ENCODE data around the gene SH3BGRL2. TPM values are rescaled to one million over a fixed set of nuclear protein-coding genes. Genes with fewer than 3 reads are reported as not detected.

Gene SH3BGRL2
- total and polyA plus RNA-seq, 2 of the 8 experiments (the other 6 are each of a cell fraction or from before 2014, with no cell fraction given): 6.0 to 20.3 TPM

DNA sequence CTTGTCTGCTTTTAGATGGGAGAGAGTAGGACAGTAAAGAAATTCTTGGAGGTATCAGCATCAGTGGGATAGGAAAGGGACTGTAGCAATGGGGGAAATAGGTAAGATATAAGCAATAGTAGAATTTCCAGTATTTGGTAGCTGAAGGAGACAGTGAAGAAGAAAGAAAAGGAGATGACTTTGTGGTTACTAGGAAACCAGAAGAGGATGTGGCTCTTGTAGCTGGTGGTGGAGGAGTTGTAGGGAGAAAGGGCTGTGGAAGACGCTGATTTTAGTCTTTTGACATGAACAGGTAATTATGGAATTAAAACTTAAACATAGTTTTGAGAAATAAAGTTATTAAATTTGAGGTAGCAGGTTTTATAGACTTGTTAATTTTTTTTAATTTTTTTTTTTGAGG is 26.1 kb downstream of the SH3BGRL2 start:
- no peak overlapping the region for H3K18ac ChIP-seq (ENCODE audit: extremely low read depth, low read length)
- H3K4ac ChIP-seq (replicated peaks; ENCODE audit: insufficient read length, low read depth, low read length): no peak overlapping the region
- no peaks in the 10 kb centered on the region for H3K79me1 ChIP-seq (ENCODE audit: low read depth, low read length)
- no peak overlapping the region for H2BK5ac ChIP-seq (ENCODE audit: low read depth, low read length)
- H3K9ac ChIP-seq (replicated peaks in 1 of 4; ENCODE audit: extremely low read depth in 1 of 4, low read depth in 3 of 4, low read length in 3 of 4): no peak overlapping the region
- no peaks in the 10 kb centered on the region for H3K36me3 ChIP-seq (ENCODE audit: control insufficient read depth in 2 of 4, insufficient read depth in 4 of 4, low read length in 3 of 4)
- H3K4me3 ChIP-seq (ENCODE audit: extremely low read depth in 1 of 4, insufficient read depth in 2 of 4, low read depth in 3 of 4, low read length in 4 of 4): no peak overlapping the region
- no peak overlapping the region for H2BK15ac ChIP-seq (ENCODE audit: low read length)
- H3K27ac ChIP-seq (ENCODE audit: low read depth, low read length): no peak overlapping the region
- no peak overlapping the region for H3K23ac ChIP-seq (ENCODE audit: insufficient read length)
- no peak overlapping the region for H3K56ac ChIP-seq (replicated peaks; ENCODE audit: insufficient read length, low read depth, low read length)
- H4K8ac ChIP-seq (ENCODE audit: extremely low read depth, insufficient read depth, low read length): no peak overlapping the region
- no peaks in the 10 kb centered on the region for H3K9me3 ChIP-seq (ENCODE audit: insufficient read depth in 2 of 2, low read depth in 1 of 2, low read length in 1 of 2)
- H2AFZ ChIP-seq (ENCODE audit: low read length): no peak overlapping the region
- H3K4me1 ChIP-seq (replicated peaks in 1 of 4; ENCODE audit: control insufficient read depth in 3 of 4, insufficient read depth in 4 of 4, low read length in 3 of 4): no peaks in the 10 kb centered on the region
- H2AK5ac ChIP-seq (ENCODE audit: low read depth, low read length): no peak overlapping the region
- POLR2A ChIA-PET (ENCODE audit: partially characterized antibody): no interaction called here
- no peak overlapping the region for H2BK120ac ChIP-seq (replicated peaks; ENCODE audit: low read depth, low read length)
- H2BK12ac ChIP-seq (ENCODE audit: low read depth, low read length): no peak overlapping the region
- no peak overlapping the region for H3K4me2 ChIP-seq (ENCODE audit: insufficient read depth in 1 of 2, low read depth in 2 of 2, low read length in 2 of 2)
- H4K5ac ChIP-seq (ENCODE audit: insufficient read length, low read depth, low read length): no peak overlapping the region
- no peaks in the 10 kb centered on the region for H4K20me1 ChIP-seq (replicated peaks in 1 of 2; ENCODE audit: control insufficient read depth in 1 of 2, insufficient read depth in 2 of 2, low read length in 2 of 2)
- H3K79me2 ChIP-seq (ENCODE audit: control insufficient read depth in 1 of 2, insufficient read depth in 2 of 2, low read length in 2 of 2): no peaks in the 10 kb centered on the region
- H2BK20ac ChIP-seq (ENCODE audit: low read length): no peak overlapping the region
- CTCF ChIA-PET (ENCODE audit: partially characterized antibody): no interaction called here
- H3K14ac ChIP-seq (ENCODE audit: insufficient read length): no peak overlapping the region
- FAIRE-seq (no peak), DNase-seq (ENCODE audit: low read depth in 1 of 2, low spot score in 2 of 2) (no peak)
- no peaks in the 10 kb centered on the region for H3K23me2 ChIP-seq (ENCODE audit: low read depth, low read length)
- no peaks in the 10 kb centered on the region for H3K27me3 ChIP-seq (replicated peaks in 1 of 4; ENCODE audit: control insufficient read depth in 3 of 4, extremely low read depth in 1 of 4, insufficient read depth in 3 of 4, low read length in 3 of 4)
- no peak overlapping the region for H4K91ac ChIP-seq (replicated peaks; ENCODE audit: insufficient read length, low read length)
- 94% methylated on average over 1 of the region's 1 CpG; no CpG with 5 or more reads in 1 of the 2 experiments for WGBS, 2 experiments (ENCODE audit: extremely low coverage in 1 of 2, insufficient coverage in 1 of 2, insufficient read length in 1 of 2, insufficient replicate concordance in 2 of 2, low coverage in 1 of 2, low lambda C conversion rate in 2 of 2, missing lambda C conversion rate in 1 of 2)
- TF ChIP-seq BCL11A (IDR thresholded peaks at IDR 0.05; ENCODE audit: low read depth in 2 of 2, low read length in 2 of 2) (no peak), KDM5A (IDR thresholded peaks at IDR 0.05; ENCODE audit: low read length) (no peak), CHD1 (IDR thresholded peaks at IDR 0.05; ENCODE audit: low read depth, low read length) (no peak), CBX5 (IDR thresholded peaks at IDR 0.05; ENCODE audit: low read depth, low read length) (no peak), RXRA (IDR thresholded peaks at IDR 0.05; ENCODE audit: insufficient read depth, low read depth, low read length) (no peak), GTF2F1 (IDR thresholded peaks at IDR 0.05; ENCODE audit: borderline replicate concordance, low read depth, low read length) (no peak), CBX8 (IDR thresholded peaks at IDR 0.05; ENCODE audit: borderline replicate concordance, low read depth, low read length) (no peak), SIRT6 (IDR thresholded peaks at IDR 0.05; ENCODE audit: low read length) (no peak), BACH1 (IDR thresholded peaks at IDR 0.05; ENCODE audit: low read length) (no peak), CREB1 (IDR thresholded peaks at IDR 0.05) (no peak), GABPA (IDR thresholded peaks at IDR 0.05; ENCODE audit: borderline replicate concordance, insufficient read depth, low read length) (no peak), HDAC6 (IDR thresholded peaks at IDR 0.05; ENCODE audit: low read depth, low read length) (no peak), FOSL1 (IDR thresholded peaks at IDR 0.05; ENCODE audit: insufficient read depth, low read depth, low read length) (no peak), PHF8 (conservative IDR thresholded peaks at IDR 0.05; ENCODE audit: low read depth, low read length) (no peak), SP1 (IDR thresholded peaks at IDR 0.05; ENCODE audit: low read depth, low read length) (no peak), EZH2 (IDR thresholded peaks at IDR 0.05; ENCODE audit: low read depth, low read length, severe bottlenecking) (no peak)

All from H1 (cell line).